Measurements from ENCODE around the gene NCOA7.

The NCOA7 gene

GRCh38 chr6:125836466-125836865 lies 45.7 kb downstream of the NCOA7 start:
- no peak for TF ChIP-seq CTCF (IDR thresholded peaks at IDR 0.05; ENCODE audit: low read length, missing control alignments)
- no peak for DNase-seq (ENCODE audit: low read depth)
- H3K4me3 ChIP-seq (replicated peaks; ENCODE audit: low read depth, low read length): no peak overlapping the region

DNA sequence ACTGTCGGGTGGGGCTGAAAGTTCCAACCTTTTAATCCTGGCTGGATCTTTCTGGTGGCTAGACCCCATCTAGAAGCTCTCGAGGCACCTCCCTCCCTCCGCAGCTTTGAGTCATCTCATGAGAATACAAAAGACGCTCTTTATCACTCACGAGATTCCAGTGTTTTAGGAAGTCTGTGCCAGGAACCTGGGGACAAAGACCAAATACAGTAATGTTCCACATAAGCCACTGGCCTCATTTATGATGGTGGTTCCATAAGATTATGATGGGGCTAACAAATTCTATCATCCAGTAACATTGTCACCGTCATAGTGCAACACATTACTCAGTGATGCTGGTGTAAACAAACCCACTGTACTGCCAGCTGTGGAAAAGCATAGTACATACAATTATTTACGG lies 48.7 kb downstream of the NCOA7 start:
- peak; percentile 85 for DNase-seq (ENCODE audit: low read depth)
- no peak for TF ChIP-seq CTCF (IDR thresholded peaks at IDR 0.05; ENCODE audit: low read length, missing control alignments)
- H3K4me3 ChIP-seq (replicated peaks; ENCODE audit: low read depth, low read length): no peak overlapping the region

- peak; percentile 54 for DNase-seq (ENCODE audit: low read depth)
- no peak overlapping the region for H3K4me3 ChIP-seq (replicated peaks; ENCODE audit: low read depth, low read length)
- no peak for TF ChIP-seq CTCF (IDR thresholded peaks at IDR 0.05; ENCODE audit: low read length, missing control alignments)
These were observed 49.1 kb downstream of the NCOA7 start for GRCh38 chr6:125839879-125840278.

GRCh38 chr6:125841356-125842090 lies 50.8 kb downstream of the NCOA7 start:
- no peak for DNase-seq (ENCODE audit: low read depth)
- no peak for TF ChIP-seq CTCF (IDR thresholded peaks at IDR 0.05; ENCODE audit: low read length, missing control alignments)
- H3K4me3 ChIP-seq (replicated peaks; ENCODE audit: low read depth, low read length): no peak overlapping the region

DNA sequence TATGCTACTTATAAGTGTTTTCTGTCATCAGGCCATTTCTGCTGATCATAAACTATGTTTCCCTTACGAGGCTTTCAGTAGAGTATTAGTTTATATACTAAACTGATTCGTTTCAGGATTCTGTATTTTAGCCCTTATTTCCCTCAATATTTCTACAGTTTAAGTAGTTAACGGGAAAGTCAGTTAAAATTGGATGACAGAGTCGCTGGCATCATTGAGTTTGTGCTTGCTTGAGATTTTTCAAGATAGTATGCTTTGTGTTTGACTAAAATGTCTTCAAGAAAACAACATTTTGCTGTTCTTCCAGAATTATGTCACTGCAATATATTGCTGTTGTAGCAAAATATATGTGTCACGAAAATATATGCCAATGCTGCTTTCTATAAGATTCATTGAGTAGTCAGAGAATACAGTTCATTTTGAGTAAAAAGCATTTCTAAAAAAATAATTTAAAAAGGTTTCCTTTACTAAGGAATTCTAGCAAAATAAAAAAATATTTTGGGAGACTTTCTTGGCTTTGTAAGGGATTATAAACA lies 51.4 kb downstream of the NCOA7 start:
- no peak overlapping the region for H3K4me3 ChIP-seq (replicated peaks; ENCODE audit: low read depth, low read length)
- no peak for TF ChIP-seq CTCF (IDR thresholded peaks at IDR 0.05; ENCODE audit: low read length, missing control alignments)
- DNase-seq (ENCODE audit: low read depth): no peak

DNA sequence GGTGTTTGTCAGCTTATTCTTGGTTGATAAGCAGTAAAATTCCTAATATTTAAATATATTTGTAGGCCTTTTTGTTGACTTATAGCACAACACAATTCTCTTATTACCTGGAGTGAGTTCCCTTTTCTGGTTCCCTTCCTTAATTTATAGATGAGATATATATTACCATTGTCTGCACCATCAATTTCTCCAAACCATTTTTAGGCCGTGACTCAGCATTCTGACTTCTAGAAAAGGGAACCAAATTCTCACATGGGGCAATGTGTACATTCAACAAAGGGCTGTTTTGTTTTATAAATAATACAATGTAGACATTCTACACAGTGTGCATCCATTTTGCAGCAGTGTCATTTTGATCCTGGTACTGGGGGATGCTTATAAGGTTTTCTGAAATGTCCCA lies 52.8 kb downstream of the NCOA7 start:
- no peak for TF ChIP-seq CTCF (IDR thresholded peaks at IDR 0.05; ENCODE audit: low read length, missing control alignments)
- H3K4me3 ChIP-seq (replicated peaks; ENCODE audit: low read depth, low read length): no peak overlapping the region

GRCh38 chr6:125844989-125845388 lies 54.2 kb downstream of the NCOA7 start:
- H3K4me3 ChIP-seq (replicated peaks; ENCODE audit: low read depth, low read length): no peak overlapping the region
- peak; percentile 64 for DNase-seq (ENCODE audit: low read depth)
- no peak for TF ChIP-seq CTCF (IDR thresholded peaks at IDR 0.05; ENCODE audit: low read length, missing control alignments)

More for the DNA sequence above, 52.8 kb downstream of the NCOA7 start:
- DNase-seq (ENCODE audit: low read depth): no peak
